Measurements from ENCODE around the gene LELP1. TPM values are rescaled to one million over a fixed set of nuclear protein-coding genes. Genes with fewer than 3 reads are reported as not detected.
"Not testable (repeated sequence)": the region's sequence is repeated elsewhere in the genome, so short reads cannot be mapped to it uniquely, and the experiment has no call there.

The LELP1 gene
- total and polyA plus RNA-seq, 10 of the 15 experiments (the other 5 are each of a cell fraction or from before 2014, with no cell fraction given), result not detected

DNA sequence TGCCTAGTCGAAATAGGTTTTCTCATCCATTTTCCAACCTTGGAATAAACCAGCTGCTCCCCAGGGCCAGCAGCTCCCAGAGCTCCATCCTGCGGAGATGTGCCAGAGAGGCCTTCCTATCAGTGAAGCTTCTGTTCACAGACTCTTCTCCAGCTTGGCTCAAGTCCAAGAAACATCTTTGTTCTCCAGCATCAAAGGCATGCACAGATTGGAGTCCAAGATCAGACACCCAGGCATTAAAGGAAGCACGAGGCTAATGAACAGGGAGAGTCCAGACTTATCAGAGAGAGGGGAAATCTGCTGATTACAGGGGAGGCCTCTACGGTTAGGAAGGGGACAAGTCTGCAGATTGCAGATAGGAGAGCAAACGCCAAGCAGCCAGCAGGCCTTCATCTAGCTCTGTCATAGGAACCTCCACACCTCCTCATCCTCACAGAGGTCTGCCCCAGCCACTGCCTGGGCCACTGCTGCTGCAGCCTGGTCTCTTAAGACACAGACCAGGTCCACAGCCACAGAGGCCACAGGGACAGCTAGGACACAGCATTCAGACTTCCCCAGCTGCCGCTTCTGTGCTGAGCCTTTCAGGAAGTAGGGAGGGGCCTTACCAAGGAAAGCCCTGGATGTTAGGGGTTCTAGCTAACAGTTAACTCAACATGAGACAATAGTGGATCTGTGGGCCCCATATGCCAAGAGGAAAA is 17.5 kb downstream of the LELP1 start (continued):
- TF ChIP-seq SREBF1 (IDR thresholded peaks at IDR 0.05; ENCODE audit: low read length), result no peak
- TF ChIP-seq IKZF1 (conservative IDR thresholded peaks at IDR 0.05), result no peak
- TF ChIP-seq, protein P1, sequence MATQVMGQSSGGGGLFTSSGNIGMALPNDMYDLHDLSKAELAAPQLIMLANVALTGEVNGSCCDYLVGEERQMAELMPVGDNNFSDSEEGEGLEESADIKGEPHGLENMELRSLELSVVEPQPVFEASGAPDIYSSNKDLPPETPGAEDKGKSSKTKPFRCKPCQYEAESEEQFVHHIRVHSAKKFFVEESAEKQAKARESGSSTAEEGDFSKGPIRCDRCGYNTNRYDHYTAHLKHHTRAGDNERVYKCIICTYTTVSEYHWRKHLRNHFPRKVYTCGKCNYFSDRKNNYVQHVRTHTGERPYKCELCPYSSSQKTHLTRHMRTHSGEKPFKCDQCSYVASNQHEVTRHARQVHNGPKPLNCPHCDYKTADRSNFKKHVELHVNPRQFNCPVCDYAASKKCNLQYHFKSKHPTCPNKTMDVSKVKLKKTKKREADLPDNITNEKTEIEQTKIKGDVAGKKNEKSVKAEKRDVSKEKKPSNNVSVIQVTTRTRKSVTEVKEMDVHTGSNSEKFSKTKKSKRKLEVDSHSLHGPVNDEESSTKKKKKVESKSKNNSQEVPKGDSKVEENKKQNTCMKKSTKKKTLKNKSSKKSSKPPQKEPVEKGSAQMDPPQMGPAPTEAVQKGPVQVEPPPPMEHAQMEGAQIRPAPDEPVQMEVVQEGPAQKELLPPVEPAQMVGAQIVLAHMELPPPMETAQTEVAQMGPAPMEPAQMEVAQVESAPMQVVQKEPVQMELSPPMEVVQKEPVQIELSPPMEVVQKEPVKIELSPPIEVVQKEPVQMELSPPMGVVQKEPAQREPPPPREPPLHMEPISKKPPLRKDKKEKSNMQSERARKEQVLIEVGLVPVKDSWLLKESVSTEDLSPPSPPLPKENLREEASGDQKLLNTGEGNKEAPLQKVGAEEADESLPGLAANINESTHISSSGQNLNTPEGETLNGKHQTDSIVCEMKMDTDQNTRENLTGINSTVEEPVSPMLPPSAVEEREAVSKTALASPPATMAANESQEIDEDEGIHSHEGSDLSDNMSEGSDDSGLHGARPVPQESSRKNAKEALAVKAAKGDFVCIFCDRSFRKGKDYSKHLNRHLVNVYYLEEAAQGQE (IDR thresholded peaks at IDR 0.05; ENCODE audit: low read depth, low read length), result no peak
- no peak for TF ChIP-seq TBL1XR1 (IDR thresholded peaks at IDR 0.05; ENCODE audit: low read depth, low read length)
- no peak for TF ChIP-seq ZZZ3 (IDR thresholded peaks at IDR 0.05; ENCODE audit: control insufficient read depth, insufficient read length, low read depth)

DNA sequence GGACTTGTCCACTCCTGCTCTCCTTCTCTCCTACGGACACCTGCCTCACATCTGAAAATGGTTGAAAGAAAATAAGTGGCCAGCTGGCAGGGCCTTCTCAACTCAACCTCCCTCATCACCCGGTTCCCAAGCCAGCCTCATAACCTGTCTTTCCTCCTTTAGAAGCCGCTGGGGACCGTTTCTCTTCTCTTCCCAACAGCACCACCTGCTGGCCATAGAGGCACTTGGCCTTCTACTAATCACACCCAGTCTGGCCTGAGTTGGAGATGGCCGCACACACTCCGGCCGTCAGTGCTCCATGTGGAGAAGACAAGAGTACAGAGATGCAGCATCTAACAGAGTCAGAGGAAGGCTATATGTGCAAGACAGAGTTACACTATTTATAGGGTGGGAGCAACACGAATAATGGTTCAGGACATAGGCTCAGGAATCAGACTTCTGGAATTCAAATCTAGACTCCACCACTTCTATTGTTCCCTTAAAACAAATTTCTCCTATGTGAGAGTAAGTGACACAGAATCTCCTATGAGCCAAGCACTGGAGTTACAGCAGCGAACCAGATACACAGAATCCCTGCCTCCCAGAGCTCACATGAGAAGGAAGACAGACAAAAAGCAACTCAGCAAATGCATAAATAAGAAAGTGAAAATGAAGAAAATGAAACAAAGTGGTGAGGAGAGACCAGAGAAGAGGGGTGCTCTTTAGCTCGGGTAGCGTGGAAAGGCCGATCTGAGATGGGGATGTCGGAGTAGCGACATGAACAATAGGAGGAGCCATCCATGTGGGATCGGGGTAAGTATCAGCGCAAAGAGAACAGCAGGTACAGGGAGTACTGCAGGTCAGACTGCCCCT is 20.0 kb downstream of the LELP1 start:
- RAD21 ChIA-PET (ENCODE audit: unreplicated experiment), result interaction anchor here (0.6 to 4.6 kb wide), 6 partner anchors 10 to 68 kb away, joined by 3 to 19 read pairs (median 4); no protein-coding TSS in a partner anchor
- POLR2A ChIA-PET, result interaction anchor here (0.6 kb wide), 1 partner anchor 315 kb away, joined by 3 read pairs; the partner anchor contains the start of gene IVL
- not testable (repeated sequence) for H3K27ac ChIP-seq (ENCODE audit: control insufficient read depth, insufficient read depth); DNase-seq (ENCODE audit: low read depth, low spot score); H3K36me3 ChIP-seq (ENCODE audit: control insufficient read depth in 2 of 2, insufficient read depth in 2 of 2, low read length in 1 of 2); H3K79me2 ChIP-seq (ENCODE audit: control insufficient read depth, insufficient read depth, low read length); H3K4me1 ChIP-seq (ENCODE audit: control insufficient read depth, insufficient read depth, low read length); H4K20me1 ChIP-seq (ENCODE audit: control insufficient read depth, insufficient read depth); H3K27me3 ChIP-seq (replicated peaks in 1 of 2; ENCODE audit: control insufficient read depth in 2 of 2, insufficient read depth in 2 of 2, low read length in 1 of 2); H3K4me2 ChIP-seq (ENCODE audit: control insufficient read depth, insufficient read depth); H3K9ac ChIP-seq (ENCODE audit: control insufficient read depth, insufficient read depth, low read length); H3K4me3 ChIP-seq; BruUV-seq (replicated peaks); H3K9me3 ChIP-seq (replicated peaks; ENCODE audit: control insufficient read depth, insufficient read depth, low read length)
- intact Hi-C loops (cut with micrococcal nuclease; ENCODE audit: unreplicated experiment) (loop anchor here (2.0 to 10.0 kb wide), 4 partner anchors 258 to 738 kb away; no protein-coding TSS in a partner anchor), in situ Hi-C loops (cut with MboI) (loop anchor here (10.0 kb wide), 1 partner anchor 568 kb away; no protein-coding TSS in a partner anchor)
- SMC1A ChIA-PET (ENCODE audit: uncharacterized antibody, unreplicated experiment), result interaction anchor here (0.6 to 2.6 kb wide), 10 partner anchors 10 to 353 kb away, joined by 3 to 12 read pairs (median 4); no protein-coding TSS in a partner anchor
- 19% methylated on average over 16 of the region's 16 CpGs for WGBS (ENCODE audit: insufficient coverage, insufficient replicate concordance, low lambda C conversion rate, missing lambda C conversion rate)
- FAIRE-seq (peak; percentile 97), ATAC-seq (peak; percentile 99)
- peak overlapping the region; percentile 20 for H2AFZ ChIP-seq (ENCODE audit: control insufficient read depth, low read depth, low read length)
- peak; percentile 37; the same call in 1 of the 2 replicates for TF ChIP-seq SMARCA5 (IDR thresholded peaks at IDR 0.05)
- TF ChIP-seq, protein P2, sequence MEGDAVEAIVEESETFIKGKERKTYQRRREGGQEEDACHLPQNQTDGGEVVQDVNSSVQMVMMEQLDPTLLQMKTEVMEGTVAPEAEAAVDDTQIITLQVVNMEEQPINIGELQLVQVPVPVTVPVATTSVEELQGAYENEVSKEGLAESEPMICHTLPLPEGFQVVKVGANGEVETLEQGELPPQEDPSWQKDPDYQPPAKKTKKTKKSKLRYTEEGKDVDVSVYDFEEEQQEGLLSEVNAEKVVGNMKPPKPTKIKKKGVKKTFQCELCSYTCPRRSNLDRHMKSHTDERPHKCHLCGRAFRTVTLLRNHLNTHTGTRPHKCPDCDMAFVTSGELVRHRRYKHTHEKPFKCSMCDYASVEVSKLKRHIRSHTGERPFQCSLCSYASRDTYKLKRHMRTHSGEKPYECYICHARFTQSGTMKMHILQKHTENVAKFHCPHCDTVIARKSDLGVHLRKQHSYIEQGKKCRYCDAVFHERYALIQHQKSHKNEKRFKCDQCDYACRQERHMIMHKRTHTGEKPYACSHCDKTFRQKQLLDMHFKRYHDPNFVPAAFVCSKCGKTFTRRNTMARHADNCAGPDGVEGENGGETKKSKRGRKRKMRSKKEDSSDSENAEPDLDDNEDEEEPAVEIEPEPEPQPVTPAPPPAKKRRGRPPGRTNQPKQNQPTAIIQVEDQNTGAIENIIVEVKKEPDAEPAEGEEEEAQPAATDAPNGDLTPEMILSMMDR (IDR thresholded peaks at IDR 0.05 in 2 of 3, conservative IDR thresholded peaks at IDR 0.05 in 1 of 3; ENCODE audit: control insufficient read depth in 2 of 3, extremely low read depth in 1 of 3, insufficient read depth in 1 of 3, low read depth in 3 of 3, low read length in 3 of 3), result peak; percentile 51 to 66 (median 61); a peak in 5 of 6 replicates
- peak; percentile 51 for TF ChIP-seq RAD21 (IDR thresholded peaks at IDR 0.05; ENCODE audit: insufficient read depth, low read depth, low read length)
- peak; percentile 46 for TF ChIP-seq SMC3 (IDR thresholded peaks at IDR 0.05; ENCODE audit: borderline replicate concordance, low read length)
- TF ChIP-seq YY1 (IDR thresholded peaks at IDR 0.05; ENCODE audit: low read depth, low read length), result 0 out of 2 replicates have a peak, but pooled peaks have one; percentile 36
- CTCF ChIA-PET, result interaction anchor here (0.6 to 5.8 kb wide), 19 partner anchors 10 to 569 kb away, joined by 3 to 49 read pairs (median 4); partner anchors contain the start of genes PGLYRP4 and SMCP

All from GM12878 (cell line).